IPS-20b (cell line): ENCODE measurements around the gene BCL11A.

Experiments
- H3K27ac ChIP-seq: one replicate; pipeline ENCODE4 v1.5.1; 2013; ENCODE audit warnings: low read length
- H3K27me3 ChIP-seq: 2 replicates; pipeline ENCODE4 v1.6.1; 2013; ENCODE audit warnings: mild to moderate bottlenecking, low read length, inconsistent platforms; ENCODE audit not compliant: insufficient read depth
- H3K36me3 ChIP-seq: 2 replicates; pipeline ENCODE4 v1.6.1; 2013; ENCODE audit warnings: low read depth, mild to moderate bottlenecking, inconsistent platforms, low read length, moderate library complexity; ENCODE audit not compliant: insufficient read depth
- H3K4me1 ChIP-seq: 2 replicates; pipeline ENCODE4 v1.6.1; 2013; ENCODE audit warnings: mild to moderate bottlenecking, control low read depth, inconsistent platforms, low read length, moderate library complexity; ENCODE audit not compliant: insufficient read depth
- H3K4me3 ChIP-seq: 2 replicates; pipeline ENCODE4 v1.5.1; 2013; ENCODE audit warnings: mild to moderate bottlenecking, low read length, inconsistent platforms
- H3K9ac ChIP-seq: 2 replicates; pipeline ENCODE4 v1.6.1; 2013; ENCODE audit warnings: low read depth, mild to moderate bottlenecking, inconsistent platforms, low read length, moderate library complexity
- H3K9me3 ChIP-seq: 2 replicates; pipeline ENCODE4 v1.6.1; 2013; ENCODE audit warnings: mild to moderate bottlenecking, low read depth, low read length, inconsistent platforms; ENCODE audit not compliant: insufficient read depth

BCL11A gene

DNA sequence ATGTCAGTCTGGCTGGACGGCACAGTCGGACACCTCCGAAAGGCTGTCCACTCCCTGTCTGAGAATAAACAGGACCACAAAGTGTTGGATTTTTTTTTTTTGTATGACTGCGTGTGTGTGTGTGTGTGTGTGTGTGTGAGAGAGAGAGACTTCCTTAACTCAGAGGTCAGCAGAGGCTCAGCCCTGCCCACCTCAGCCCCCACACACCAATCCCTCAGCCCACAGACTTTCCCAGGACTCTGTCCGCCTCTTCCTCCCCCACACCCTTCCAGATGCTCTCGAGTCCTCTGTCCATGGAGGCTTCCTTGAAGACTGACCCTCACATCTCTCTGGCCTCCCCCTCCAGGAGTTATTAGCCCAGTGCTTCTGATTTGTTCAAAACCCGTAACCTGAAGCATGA, 147.3 kb downstream of the BCL11A start:
- H3K4me3 ChIP-seq, result no peak overlapping the region
- H3K27ac ChIP-seq, result no peak overlapping the region
- H3K4me1 ChIP-seq, result peaks cover 19% of the 10 kb centered on the region
- H3K9me3 ChIP-seq, result no peaks in the 10 kb centered on the region
- H3K36me3 ChIP-seq, result no peaks in the 10 kb centered on the region
- H3K9ac ChIP-seq, result no peak overlapping the region
- peaks cover 9% of the 10 kb centered on the region for H3K27me3 ChIP-seq

DNA sequence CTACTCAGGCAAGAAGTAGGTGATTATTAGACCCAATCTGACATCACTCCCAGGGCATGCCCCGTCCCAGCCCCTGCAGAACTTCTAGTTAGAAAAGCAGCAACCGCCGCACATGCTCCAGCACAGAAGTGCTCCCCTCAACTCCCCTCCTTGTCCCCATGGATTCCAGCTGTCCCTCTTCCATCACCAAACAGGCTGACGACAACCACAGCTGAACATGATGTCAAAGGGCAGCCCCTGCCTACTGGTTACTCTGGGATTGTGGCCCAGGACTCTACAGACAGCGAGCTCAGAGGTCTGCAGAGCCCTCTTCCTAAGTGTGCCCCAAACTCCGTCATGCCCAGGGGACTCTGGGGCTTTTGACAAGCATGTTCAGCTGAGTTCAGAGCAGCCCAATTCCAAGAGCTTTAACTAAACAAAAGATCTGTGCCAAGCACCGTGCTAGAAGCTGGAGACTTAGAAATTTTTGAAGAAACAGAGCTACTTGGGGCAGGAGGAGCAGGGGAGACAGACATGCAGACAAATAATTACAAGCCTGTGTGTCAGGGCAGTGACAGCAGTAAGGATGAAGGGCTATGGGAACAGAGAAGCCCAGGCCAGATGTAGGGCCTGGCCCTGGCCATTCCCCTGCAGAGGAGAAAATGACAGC, 148.1 kb downstream of the BCL11A start:
- no peak overlapping the region for H3K4me3 ChIP-seq
- no peak overlapping the region for H3K27ac ChIP-seq
- no peak overlapping the region for H3K9ac ChIP-seq
- no peaks in the 10 kb centered on the region for H3K36me3 ChIP-seq
- H3K9me3 ChIP-seq, result no peaks in the 10 kb centered on the region
- H3K27me3 ChIP-seq, result peaks cover 9% of the 10 kb centered on the region
- peaks cover 15% of the 10 kb centered on the region for H3K4me1 ChIP-seq
